ENCODE data around the gene DKC1.

The DKC1 gene

GRCh38 chrX:154737136-154737535 is 25.5 kb upstream of the DKC1 start:
- DNase-seq (ENCODE audit: low read depth) = no peak

- no peak for DNase-seq (ENCODE audit: low read depth)
Measured at GRCh38 chrX:154738011-154738738, 24.5 kb upstream of the DKC1 start.

- DNase-seq (ENCODE audit: low read depth) = no peak
Measured at GRCh38 chrX:154739952-154740465, 22.7 kb upstream of the DKC1 start.

- DNase-seq (ENCODE audit: low read depth) = no peak
Measured at GRCh38 chrX:154742613-154743012, 20.1 kb upstream of the DKC1 start.

GRCh38 chrX:154748712-154749339 is 13.8 kb upstream of the DKC1 start:
- DNase-seq (ENCODE audit: low read depth) = peak; percentile 15

GRCh38 chrX:154749856-154750255 is 12.8 kb upstream of the DKC1 start:
- no peak for DNase-seq (ENCODE audit: low read depth)

GRCh38 chrX:154750301-154751202 is 12.1 kb upstream of the DKC1 start, which contains the start of gene GAB3:
GAB3 (minus strand) TSS chrX:154751077; CDS start chrX:154751025, 52 bp downstream.
- no peak for DNase-seq (ENCODE audit: low read depth)

- DNase-seq (ENCODE audit: low read depth) = no peak
Measured at GRCh38 chrX:154751203-154751668, 11.4 kb upstream of the DKC1 start.

GRCh38 chrX:154751669-154752271 is 10.9 kb upstream of the DKC1 start:
- no peak for DNase-seq (ENCODE audit: low read depth)

- DNase-seq (ENCODE audit: low read depth) = no peak
Measured at GRCh38 chrX:154758696-154759095, 4.0 kb upstream of the DKC1 start.

- DNase-seq (ENCODE audit: low read depth) = no peak
Measured at GRCh38 chrX:154761977-154762536, 607 bp upstream of the DKC1 start.

- DNase-seq (ENCODE audit: low read depth) = no peak
Measured at GRCh38 chrX:154774622-154775021, 12.0 kb downstream of the DKC1 start.

- no peak for DNase-seq (ENCODE audit: low read depth)
Measured at GRCh38 chrX:154775419-154776349, 13.0 kb downstream of the DKC1 start.

GRCh38 chrX:154776753-154777152 is 14.1 kb downstream of the DKC1 start:
- DNase-seq (ENCODE audit: low read depth) = no peak

GRCh38 chrX:154779261-154779660 is 16.6 kb downstream of the DKC1 start:
- no peak for DNase-seq (ENCODE audit: low read depth)

GRCh38 chrX:154780968-154781367 is 18.3 kb downstream of the DKC1 start:
- DNase-seq (ENCODE audit: low read depth) = no peak

- DNase-seq (ENCODE audit: low read depth) = no peak
Measured at GRCh38 chrX:154784149-154784995, 21.7 kb downstream of the DKC1 start.

- no peak for DNase-seq (ENCODE audit: low read depth)
Measured at GRCh38 chrX:154785716-154786115, 23.1 kb downstream of the DKC1 start.

GRCh38 chrX:154791467-154791866 is 28.8 kb downstream of the DKC1 start:
- DNase-seq (ENCODE audit: low read depth) = no peak
